SU-DHL-6 (cell line): ENCODE data around the gene TRIM38.

Experiments
- EZH2phosphoT487 ChIP-seq: fragments of 200-600 bp; sonication (generic), shearing (Covaris generic); conservative IDR thresholded peaks from 2 replicates; pipeline ENCODE4 v1.6.1; 2018; ENCODE audit warnings: mild to moderate bottlenecking, antibody characterized with exemption, low read length, moderate library complexity, mixed read lengths
- TF ChIP-seq, protein P1 (sequence below): fragments of 200-600 bp; sonication (generic); IDR thresholded peaks from one replicate; pipeline ENCODE4 v1.5.1; 2017; ENCODE audit warnings: antibody characterized with exemption, mild to moderate bottlenecking, low read length, moderate library complexity; ENCODE audit not compliant: insufficient read depth, poor library complexity, severe bottlenecking

DNA sequence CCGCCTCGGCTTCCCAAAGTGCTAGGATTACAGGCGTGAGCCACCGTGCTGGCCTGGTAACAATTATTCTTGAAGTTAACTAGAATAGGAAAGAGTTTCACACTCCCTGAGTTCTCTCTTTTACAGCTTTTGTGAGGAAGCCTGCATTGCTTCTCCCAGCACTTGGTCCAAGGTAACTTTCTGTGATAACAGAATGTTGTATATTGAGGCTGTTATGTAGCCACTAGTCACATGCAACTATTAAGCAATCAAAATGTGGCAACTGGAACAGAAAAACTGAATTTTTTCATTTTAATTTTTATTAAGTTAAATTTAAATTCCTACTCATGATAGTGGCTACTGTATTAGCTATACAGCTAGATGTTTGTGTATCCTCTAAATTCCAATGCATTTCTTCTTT, 2.5 kb downstream of the TRIM38 start:
- TF ChIP-seq, protein P1, sequence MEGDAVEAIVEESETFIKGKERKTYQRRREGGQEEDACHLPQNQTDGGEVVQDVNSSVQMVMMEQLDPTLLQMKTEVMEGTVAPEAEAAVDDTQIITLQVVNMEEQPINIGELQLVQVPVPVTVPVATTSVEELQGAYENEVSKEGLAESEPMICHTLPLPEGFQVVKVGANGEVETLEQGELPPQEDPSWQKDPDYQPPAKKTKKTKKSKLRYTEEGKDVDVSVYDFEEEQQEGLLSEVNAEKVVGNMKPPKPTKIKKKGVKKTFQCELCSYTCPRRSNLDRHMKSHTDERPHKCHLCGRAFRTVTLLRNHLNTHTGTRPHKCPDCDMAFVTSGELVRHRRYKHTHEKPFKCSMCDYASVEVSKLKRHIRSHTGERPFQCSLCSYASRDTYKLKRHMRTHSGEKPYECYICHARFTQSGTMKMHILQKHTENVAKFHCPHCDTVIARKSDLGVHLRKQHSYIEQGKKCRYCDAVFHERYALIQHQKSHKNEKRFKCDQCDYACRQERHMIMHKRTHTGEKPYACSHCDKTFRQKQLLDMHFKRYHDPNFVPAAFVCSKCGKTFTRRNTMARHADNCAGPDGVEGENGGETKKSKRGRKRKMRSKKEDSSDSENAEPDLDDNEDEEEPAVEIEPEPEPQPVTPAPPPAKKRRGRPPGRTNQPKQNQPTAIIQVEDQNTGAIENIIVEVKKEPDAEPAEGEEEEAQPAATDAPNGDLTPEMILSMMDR: no peak
- no peak for TF ChIP-seq EZH2phosphoT487
